Measurements from ENCODE around the gene HS3ST5. TPM values are rescaled to one million over a fixed set of nuclear protein-coding genes. Genes with fewer than 3 reads are reported as not detected.

The HS3ST5 gene
- total RNA-seq, 4 donors from 2014 or later: 0.42 to 2.8 TPM; not detected in 2

- Histone ChIP-seq H3K9me3 (no peaks in the 10 kb centered on the region), H3K4me3 (no peak overlapping the region), H3K27ac (no peak overlapping the region), H3K36me3 (no peaks in the 10 kb centered on the region), H3K4me1 (peaks cover 0 to 36% (median 3%) of the 10 kb centered on the region in 4 donors), H3K27me3 (peaks cover 0 to 13% of the 10 kb centered on the region in 2 donors)
- no peak for DNase-seq (ENCODE audit: low spot score in 2 of 2)
- 80 to 92% methylated on average over 1 of the region's 1 CpG for WGBS, 2 donors
- TF ChIP-seq CTCF (IDR thresholded peaks at IDR 0.05): no peak
- no peak for TF ChIP-seq EP300 (IDR thresholded peaks at IDR 0.05)
- no peak for TF ChIP-seq POLR2A (IDR thresholded peaks at IDR 0.05)
Observed at GRCh38 chr6:114344971-114345275, 2.1 kb upstream of the HS3ST5 start.

- Histone ChIP-seq H3K4me1 (peaks cover 0 to 36% (median 3%) of the 10 kb centered on the region in 4 donors), H3K27ac (no peak overlapping the region), H3K36me3 (no peaks in the 10 kb centered on the region), H3K9me3 (no peaks in the 10 kb centered on the region), H3K4me3 (no peak overlapping the region), H3K27me3 (peaks cover 0 to 13% of the 10 kb centered on the region in 2 donors)
- no peak for TF ChIP-seq EP300 (IDR thresholded peaks at IDR 0.05)
- no peak for TF ChIP-seq POLR2A (IDR thresholded peaks at IDR 0.05)
- no peak for TF ChIP-seq CTCF (IDR thresholded peaks at IDR 0.05)
- DNase-seq (ENCODE audit: low spot score in 2 of 2): no peak
- WGBS, 2 donors: 31 to 35% methylated on average over 3 of the region's 3 CpGs
Observed at GRCh38 chr6:114344246-114344970, 1.6 kb upstream of the HS3ST5 start.

- H3K27ac ChIP-seq: no peak overlapping the region
- peak overlapping the region in 3 of 4 donors; percentile 47 to 68 (median 50) for H3K4me3 ChIP-seq
- WGBS, 2 donors: 23 to 32% methylated on average over 2 of the region's 2 CpGs
- no peak for TF ChIP-seq CTCF (IDR thresholded peaks at IDR 0.05)
- no peak for TF ChIP-seq POLR2A (IDR thresholded peaks at IDR 0.05)
- no peak for TF ChIP-seq EP300 (IDR thresholded peaks at IDR 0.05)
- no peaks in the 10 kb centered on the region for H3K36me3 ChIP-seq
- peaks cover 0 to 36% (median 3%) of the 10 kb centered on the region in 4 donors for H3K4me1 ChIP-seq
- H3K27me3 ChIP-seq: peaks cover 0 to 13% of the 10 kb centered on the region in 2 donors
- DNase-seq (ENCODE audit: low spot score in 2 of 2): no peak
- H3K9me3 ChIP-seq: no peaks in the 10 kb centered on the region
Observed at GRCh38 chr6:114343782-114344144, 940 bp upstream of the HS3ST5 start.

GRCh38 chr6:114342086-114342825 lies 567 bp downstream of the HS3ST5 start:
- H3K4me3 ChIP-seq: peak overlapping the region; percentile 33 to 68 (median 48)
- no peaks in the 10 kb centered on the region for H3K9me3 ChIP-seq
- H3K27me3 ChIP-seq: peaks cover 0 to 13% of the 10 kb centered on the region in 2 donors
- DNase-seq (ENCODE audit: low spot score in 2 of 2): no peak
- WGBS, 2 donors: 1% methylated on average over 34 to 48 of the region's 92 CpGs
- no peak overlapping the region for H3K27ac ChIP-seq
- no peaks in the 10 kb centered on the region for H3K36me3 ChIP-seq
- peaks cover 0 to 36% (median 3%) of the 10 kb centered on the region in 4 donors for H3K4me1 ChIP-seq
- TF ChIP-seq CTCF (IDR thresholded peaks at IDR 0.05): no peak

- H3K4me1 ChIP-seq: peaks cover 0 to 36% (median 3%) of the 10 kb centered on the region in 4 donors
- H3K27ac ChIP-seq: no peak overlapping the region
- no peaks in the 10 kb centered on the region for H3K36me3 ChIP-seq
- TF ChIP-seq EP300 (IDR thresholded peaks at IDR 0.05) (no peak), CTCF (IDR thresholded peaks at IDR 0.05) (no peak), POLR2A (IDR thresholded peaks at IDR 0.05) (no peak)
- no peaks in the 10 kb centered on the region for H3K9me3 ChIP-seq
- WGBS, 2 donors: 7 to 18% methylated on average over 1 of the region's 1 CpG
- DNase-seq (ENCODE audit: low spot score in 2 of 2): no peak
- peaks cover 0 to 13% of the 10 kb centered on the region in 2 donors for H3K27me3 ChIP-seq
- H3K4me3 ChIP-seq: no peak overlapping the region
Observed at GRCh38 chr6:114339706-114340105, 3.1 kb downstream of the HS3ST5 start.
